Nephron progenitor cell (in vitro differentiated cells): Measurements from ENCODE around the gene RCAN1.

Experiments used
- DNase-seq: peaks from one replicate; pipeline ENCODE4 v3.0.0; 2021
- H3K27ac Mint-ChIP-seq: 2 replicates; pipeline ENCODE4 v1.8.0; 2021; ENCODE audit warnings: mild to moderate bottlenecking, moderate library complexity, mixed read lengths
- H3K27me3 Mint-ChIP-seq: 2 replicates; pipeline ENCODE4 v1.8.0; 2021; ENCODE audit warnings: mild to moderate bottlenecking, low read depth, mixed read lengths; ENCODE audit not compliant: poor library complexity
- H3K36me3 Mint-ChIP-seq: 2 replicates; pipeline ENCODE4 v1.8.0; 2021; ENCODE audit warnings: low read depth, mixed read lengths
- H3K4me1 Mint-ChIP-seq: 2 replicates; pipeline ENCODE4 v1.8.0; 2021; ENCODE audit warnings: mixed read lengths
- H3K4me3 Mint-ChIP-seq: 2 replicates; pipeline ENCODE4 v1.8.0; 2021; ENCODE audit warnings: mild to moderate bottlenecking, moderate library complexity, mixed read lengths
- H3K9me3 Mint-ChIP-seq: 2 replicates; pipeline ENCODE4 v1.8.0; 2021; ENCODE audit warnings: mild to moderate bottlenecking, moderate library complexity, mixed read lengths
- TF ChIP-seq, protein P1 (sequence below): fragments of 200-600 bp; sonication (generic); IDR thresholded peaks from 2 replicates; pipeline ENCODE4 v1.5.0; 2021; ENCODE audit warnings: antibody characterized with exemption

RCAN1 gene

DNA sequence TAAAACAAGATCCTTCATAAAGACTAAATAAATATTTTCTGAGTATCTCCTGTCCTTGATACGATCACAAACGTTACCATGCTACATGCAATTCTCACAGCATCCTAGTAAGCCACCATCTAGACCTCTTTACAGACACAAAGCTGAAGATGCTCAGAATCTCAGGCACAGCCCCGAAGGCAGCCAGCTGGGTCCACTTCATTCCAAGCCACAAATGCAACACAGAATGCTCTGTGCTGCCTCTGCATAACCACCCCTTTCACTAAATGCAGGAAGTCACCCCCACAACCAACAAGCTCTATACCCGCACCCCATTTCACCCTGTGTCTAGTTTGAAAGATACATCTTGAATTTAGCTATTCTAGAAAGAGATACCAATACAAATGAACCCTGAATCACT, 12.9 kb downstream of the RCAN1 start:
- Mint-ChIP-seq H3K27me3 (peaks cover 14% of the 10 kb centered on the region), H3K36me3 (no peaks in the 10 kb centered on the region), H3K27ac (no peak overlapping the region), H3K4me3 (no peak overlapping the region), H3K9me3 (no peaks in the 10 kb centered on the region), H3K4me1 (no peaks in the 10 kb centered on the region)
- TF ChIP-seq, protein P1, sequence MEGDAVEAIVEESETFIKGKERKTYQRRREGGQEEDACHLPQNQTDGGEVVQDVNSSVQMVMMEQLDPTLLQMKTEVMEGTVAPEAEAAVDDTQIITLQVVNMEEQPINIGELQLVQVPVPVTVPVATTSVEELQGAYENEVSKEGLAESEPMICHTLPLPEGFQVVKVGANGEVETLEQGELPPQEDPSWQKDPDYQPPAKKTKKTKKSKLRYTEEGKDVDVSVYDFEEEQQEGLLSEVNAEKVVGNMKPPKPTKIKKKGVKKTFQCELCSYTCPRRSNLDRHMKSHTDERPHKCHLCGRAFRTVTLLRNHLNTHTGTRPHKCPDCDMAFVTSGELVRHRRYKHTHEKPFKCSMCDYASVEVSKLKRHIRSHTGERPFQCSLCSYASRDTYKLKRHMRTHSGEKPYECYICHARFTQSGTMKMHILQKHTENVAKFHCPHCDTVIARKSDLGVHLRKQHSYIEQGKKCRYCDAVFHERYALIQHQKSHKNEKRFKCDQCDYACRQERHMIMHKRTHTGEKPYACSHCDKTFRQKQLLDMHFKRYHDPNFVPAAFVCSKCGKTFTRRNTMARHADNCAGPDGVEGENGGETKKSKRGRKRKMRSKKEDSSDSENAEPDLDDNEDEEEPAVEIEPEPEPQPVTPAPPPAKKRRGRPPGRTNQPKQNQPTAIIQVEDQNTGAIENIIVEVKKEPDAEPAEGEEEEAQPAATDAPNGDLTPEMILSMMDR: no peak
- no peak for DNase-seq

DNA sequence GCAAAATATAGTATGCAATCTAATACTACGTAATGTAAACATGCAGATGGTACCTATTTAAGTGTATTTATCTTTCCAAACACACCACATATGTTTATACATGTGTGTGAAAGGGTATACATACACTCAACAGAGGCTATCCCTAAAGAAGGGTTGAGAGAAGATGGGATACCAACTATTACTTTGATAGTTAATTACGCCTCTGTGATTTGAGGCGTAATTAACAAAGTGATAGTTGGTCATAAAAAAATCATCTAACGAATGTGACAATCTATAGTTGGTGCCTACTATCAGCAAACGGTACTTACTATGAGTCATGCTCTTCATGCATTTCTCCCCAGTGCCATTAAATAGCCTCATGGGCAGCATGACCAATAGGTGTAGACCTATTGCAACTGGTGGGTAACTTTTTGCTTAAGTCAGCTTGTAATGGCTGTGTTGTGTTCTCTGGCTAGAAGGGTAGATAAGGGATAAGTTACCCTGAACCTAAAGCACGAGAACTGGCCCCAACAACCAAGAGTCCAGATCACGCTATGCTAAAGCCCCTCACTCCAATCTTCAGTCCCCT, 15.3 kb downstream of the RCAN1 start:
- DNase-seq: no peak
- Mint-ChIP-seq H3K27ac (no peak overlapping the region), H3K4me3 (no peak overlapping the region), H3K4me1 (no peaks in the 10 kb centered on the region), H3K36me3 (no peaks in the 10 kb centered on the region), H3K9me3 (no peaks in the 10 kb centered on the region), H3K27me3 (peaks cover 22% of the 10 kb centered on the region)
- TF ChIP-seq, protein P1: no peak

DNA sequence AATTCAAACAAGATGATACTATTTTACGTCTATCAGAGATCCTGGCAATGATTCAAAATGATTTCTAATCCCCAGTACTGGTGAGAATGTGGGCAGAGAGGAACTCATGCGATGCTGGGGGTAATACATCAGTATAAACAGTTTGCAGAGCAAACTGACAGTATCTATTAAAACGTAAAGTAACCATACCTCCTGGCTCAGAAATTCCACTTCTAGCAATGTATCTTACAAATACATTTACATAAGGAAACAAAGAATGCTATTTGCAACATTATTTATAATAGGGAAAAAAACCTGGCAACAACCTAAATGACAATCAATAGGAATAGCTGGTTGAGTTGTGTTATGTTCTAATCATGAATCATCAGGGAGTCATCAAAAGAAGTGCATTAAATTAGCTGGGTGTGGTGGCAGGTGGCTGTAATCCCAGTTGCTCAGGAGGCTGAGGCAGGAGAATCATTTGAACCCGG, 15.9 kb downstream of the RCAN1 start:
- H3K27ac Mint-ChIP-seq: no peak overlapping the region
- H3K4me1 Mint-ChIP-seq: no peaks in the 10 kb centered on the region
- H3K36me3 Mint-ChIP-seq: no peaks in the 10 kb centered on the region
- TF ChIP-seq, protein P1: no peak
- no peaks in the 10 kb centered on the region for H3K9me3 Mint-ChIP-seq
- no peak overlapping the region for H3K4me3 Mint-ChIP-seq
- DNase-seq: no peak
- peaks cover 19% of the 10 kb centered on the region for H3K27me3 Mint-ChIP-seq

DNA sequence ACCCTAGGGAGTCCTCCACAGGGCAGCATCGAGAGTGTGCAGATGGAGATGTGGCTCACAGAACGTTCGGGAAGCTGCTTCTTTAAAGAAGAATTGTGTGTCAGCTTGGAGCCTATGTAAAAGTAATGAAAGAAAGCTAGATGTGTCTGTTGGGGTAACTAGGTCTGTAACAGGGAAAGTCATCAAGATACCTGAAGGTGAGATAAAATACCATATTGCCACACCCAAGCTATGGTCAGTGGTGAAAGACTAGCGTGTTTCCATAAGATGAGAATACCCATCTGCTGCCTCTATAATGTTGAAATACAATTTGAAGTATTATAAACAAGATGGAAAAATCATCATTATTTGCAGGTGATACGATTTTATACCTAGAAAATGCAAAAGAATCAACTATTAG, 17.5 kb downstream of the RCAN1 start:
- no peak for DNase-seq
- Mint-ChIP-seq H3K27ac (no peak overlapping the region), H3K4me1 (no peaks in the 10 kb centered on the region), H3K4me3 (no peak overlapping the region), H3K27me3 (peaks cover 19% of the 10 kb centered on the region), H3K36me3 (no peaks in the 10 kb centered on the region), H3K9me3 (no peaks in the 10 kb centered on the region)
- TF ChIP-seq, protein P1: no peak

DNA sequence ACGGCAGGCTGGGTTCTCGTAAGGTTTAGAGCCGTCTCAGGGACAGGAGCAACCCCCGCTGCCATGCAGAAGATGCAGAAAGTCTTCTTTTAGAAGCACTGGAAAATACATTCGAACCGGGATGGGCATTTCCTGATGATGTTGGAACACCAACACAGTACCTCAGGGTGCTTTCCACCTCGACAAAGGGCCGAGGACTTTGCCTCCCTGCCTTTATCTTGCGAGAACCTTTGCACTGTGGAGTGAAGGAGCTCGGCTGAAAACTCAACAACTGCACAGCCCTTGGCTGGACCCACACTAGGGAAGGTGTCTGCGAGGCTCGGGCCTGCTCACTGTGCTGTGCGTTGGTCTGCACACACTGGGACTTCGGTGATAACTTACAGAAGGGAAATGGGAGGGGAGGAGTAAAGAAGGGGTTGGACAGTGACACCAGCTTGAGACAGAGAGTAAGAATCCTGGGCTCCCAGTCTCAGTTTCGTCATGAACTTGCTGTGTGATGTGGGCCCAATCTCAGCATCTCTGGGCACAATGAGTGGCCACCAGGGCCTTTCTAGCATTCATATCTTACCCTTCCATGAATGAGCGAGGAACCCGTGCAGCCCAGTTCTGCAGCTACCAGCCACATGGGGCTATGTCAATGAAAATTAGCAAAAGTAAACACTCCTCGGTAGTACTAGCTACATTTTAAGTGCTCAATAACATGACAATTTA, 18.2 kb downstream of the RCAN1 start:
- H3K4me3 Mint-ChIP-seq: no peak overlapping the region
- no peaks in the 10 kb centered on the region for H3K4me1 Mint-ChIP-seq
- TF ChIP-seq, protein P1: no peak
- no peaks in the 10 kb centered on the region for H3K36me3 Mint-ChIP-seq
- H3K27me3 Mint-ChIP-seq: peaks cover 19% of the 10 kb centered on the region
- no peak overlapping the region for H3K27ac Mint-ChIP-seq
- H3K9me3 Mint-ChIP-seq: no peaks in the 10 kb centered on the region
- no peak for DNase-seq

DNA sequence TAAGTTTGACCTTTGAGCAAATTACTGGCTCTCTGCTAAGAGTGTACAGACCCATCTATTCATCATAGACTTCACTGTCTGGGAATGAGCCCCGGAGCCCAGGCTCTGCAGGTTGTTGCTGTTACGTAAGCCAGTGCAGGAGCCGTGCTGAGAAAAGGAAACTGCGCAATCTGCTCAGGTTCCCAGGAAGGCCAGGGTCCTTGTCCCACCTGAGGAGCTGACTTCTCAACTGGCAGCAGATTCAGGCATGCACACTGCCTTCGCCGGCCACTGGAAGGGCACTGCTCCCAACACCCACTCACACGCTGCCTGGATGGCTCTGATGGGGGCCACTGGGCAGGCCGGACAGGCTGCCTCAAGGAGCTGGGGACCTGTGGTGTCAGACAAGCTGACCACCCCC, 19.5 kb downstream of the RCAN1 start:
- H3K27ac Mint-ChIP-seq: no peak overlapping the region
- TF ChIP-seq, protein P1: no peak
- peaks cover 21% of the 10 kb centered on the region for H3K27me3 Mint-ChIP-seq
- no peaks in the 10 kb centered on the region for H3K9me3 Mint-ChIP-seq
- H3K36me3 Mint-ChIP-seq: no peaks in the 10 kb centered on the region
- no peak overlapping the region for H3K4me3 Mint-ChIP-seq
- DNase-seq: no peak
- no peaks in the 10 kb centered on the region for H3K4me1 Mint-ChIP-seq
